PC-3 (cell line): ENCODE data around the gene TUT1.

Source experiments
- EZH2phosphoT487 ChIP-seq: fragments of 300-600 bp; sonication (generic); IDR thresholded peaks from 2 replicates; pipeline ENCODE4 v1.6.1; 2018; ENCODE audit warnings: mild to moderate bottlenecking, antibody characterized with exemption, low read length, borderline replicate concordance
- TF ChIP-seq, protein P1 (sequence below): fragments of 300-600 bp; sonication (generic); conservative IDR thresholded peaks from 2 replicates; pipeline ENCODE4 v1.5.1; 2017; ENCODE audit warnings: antibody characterized with exemption, low read depth, mild to moderate bottlenecking, low read length

DNA sequence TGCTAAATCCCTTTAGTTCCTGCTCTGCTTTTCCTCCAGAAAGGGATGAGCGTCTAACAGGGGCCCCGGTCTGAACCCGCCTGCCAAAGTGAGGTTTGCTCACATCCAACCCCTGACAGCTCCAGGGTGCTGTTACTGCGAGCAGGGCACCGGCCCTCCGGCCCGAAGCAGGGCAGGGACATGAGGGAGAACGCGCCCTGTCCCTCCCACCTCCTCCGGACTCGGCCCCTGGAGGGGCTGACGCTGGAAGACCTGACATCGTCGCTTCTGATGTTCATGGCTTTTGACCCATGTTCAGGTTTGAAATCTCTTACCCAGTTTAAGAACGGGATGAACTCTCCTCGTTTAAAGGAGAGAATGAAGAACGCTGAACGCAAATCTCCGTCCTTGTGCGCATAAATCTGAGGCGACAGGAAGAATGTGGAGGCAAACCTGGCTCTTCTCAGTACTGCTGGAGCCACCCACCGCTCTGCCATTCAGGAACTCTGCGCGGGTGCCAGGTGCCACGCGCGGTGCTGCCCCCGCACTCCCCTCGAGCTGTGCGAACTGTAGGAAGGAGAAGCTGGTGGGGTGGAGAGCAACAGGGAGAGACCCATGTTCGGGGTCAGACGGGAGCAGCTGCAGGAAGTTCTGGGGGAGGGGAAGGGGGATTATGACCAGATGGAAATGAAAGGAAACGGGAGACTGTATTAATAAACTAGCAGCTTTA lies 16.8 kb downstream of the TUT1 start:
- TF ChIP-seq, protein P1, sequence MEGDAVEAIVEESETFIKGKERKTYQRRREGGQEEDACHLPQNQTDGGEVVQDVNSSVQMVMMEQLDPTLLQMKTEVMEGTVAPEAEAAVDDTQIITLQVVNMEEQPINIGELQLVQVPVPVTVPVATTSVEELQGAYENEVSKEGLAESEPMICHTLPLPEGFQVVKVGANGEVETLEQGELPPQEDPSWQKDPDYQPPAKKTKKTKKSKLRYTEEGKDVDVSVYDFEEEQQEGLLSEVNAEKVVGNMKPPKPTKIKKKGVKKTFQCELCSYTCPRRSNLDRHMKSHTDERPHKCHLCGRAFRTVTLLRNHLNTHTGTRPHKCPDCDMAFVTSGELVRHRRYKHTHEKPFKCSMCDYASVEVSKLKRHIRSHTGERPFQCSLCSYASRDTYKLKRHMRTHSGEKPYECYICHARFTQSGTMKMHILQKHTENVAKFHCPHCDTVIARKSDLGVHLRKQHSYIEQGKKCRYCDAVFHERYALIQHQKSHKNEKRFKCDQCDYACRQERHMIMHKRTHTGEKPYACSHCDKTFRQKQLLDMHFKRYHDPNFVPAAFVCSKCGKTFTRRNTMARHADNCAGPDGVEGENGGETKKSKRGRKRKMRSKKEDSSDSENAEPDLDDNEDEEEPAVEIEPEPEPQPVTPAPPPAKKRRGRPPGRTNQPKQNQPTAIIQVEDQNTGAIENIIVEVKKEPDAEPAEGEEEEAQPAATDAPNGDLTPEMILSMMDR = no peak
- no peak for TF ChIP-seq EZH2phosphoT487
